SK-MEL-5 (cell line): ENCODE measurements around the gene ARHGAP24. TPM values are rescaled to one million over a fixed set of nuclear protein-coding genes. Genes with fewer than 3 reads are reported as not detected.
"Not testable (repeated sequence)": the region's sequence is repeated elsewhere in the genome, so short reads cannot be mapped to it uniquely, and the experiment has no call there.

Experiments
- DNase-seq: peaks from one replicate; pipeline ENCODE4 v3.0.0-alpha.2; 2016; ENCODE audit warnings: low read depth, low spot score
- in situ Hi-C: cut with HindIII; loops from 2 replicates; pipeline ENCODE4 v1.10.0; 2016; ENCODE audit warnings: low sequenced_read_pairs, high pct_unique_total_duplicates, low pct_unique_long_range_greater_than_20kb
- total RNA-seq: library from RNA; depleted of rRNA; stranded (reverse); fragments of >200 nt; shearing (Covaris generic); gene quantifications from 2 replicates; pipeline ENCODE4 v1.2.3, GENCODE V29; 2014

The ARHGAP24 gene
- total RNA-seq, 1 experiment from 2014 or later, result 10.1 TPM

DNA sequence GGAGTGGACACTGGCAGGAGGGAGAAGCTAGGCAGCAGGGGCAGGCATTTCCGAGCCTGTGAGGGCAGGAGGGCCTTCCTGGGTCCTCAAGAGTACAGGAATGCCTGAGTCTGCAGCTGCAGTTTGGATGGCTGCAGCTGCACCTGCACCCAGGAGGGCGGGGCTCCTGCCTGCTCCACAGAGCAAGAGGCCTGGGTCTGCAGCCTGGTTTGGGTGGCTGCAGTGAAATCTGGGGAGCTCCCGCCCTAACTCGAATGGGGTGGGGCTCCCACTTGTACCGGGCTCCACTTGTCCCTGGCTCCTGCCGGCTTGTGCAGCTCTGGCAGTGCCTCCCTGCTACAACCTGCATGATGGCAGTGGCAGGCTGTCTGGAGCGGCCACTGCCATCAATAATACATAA lies 436.0 kb downstream of the ARHGAP24 start:
- in situ Hi-C loops, result no loop called here
- DNase-seq, result no peak

DNA sequence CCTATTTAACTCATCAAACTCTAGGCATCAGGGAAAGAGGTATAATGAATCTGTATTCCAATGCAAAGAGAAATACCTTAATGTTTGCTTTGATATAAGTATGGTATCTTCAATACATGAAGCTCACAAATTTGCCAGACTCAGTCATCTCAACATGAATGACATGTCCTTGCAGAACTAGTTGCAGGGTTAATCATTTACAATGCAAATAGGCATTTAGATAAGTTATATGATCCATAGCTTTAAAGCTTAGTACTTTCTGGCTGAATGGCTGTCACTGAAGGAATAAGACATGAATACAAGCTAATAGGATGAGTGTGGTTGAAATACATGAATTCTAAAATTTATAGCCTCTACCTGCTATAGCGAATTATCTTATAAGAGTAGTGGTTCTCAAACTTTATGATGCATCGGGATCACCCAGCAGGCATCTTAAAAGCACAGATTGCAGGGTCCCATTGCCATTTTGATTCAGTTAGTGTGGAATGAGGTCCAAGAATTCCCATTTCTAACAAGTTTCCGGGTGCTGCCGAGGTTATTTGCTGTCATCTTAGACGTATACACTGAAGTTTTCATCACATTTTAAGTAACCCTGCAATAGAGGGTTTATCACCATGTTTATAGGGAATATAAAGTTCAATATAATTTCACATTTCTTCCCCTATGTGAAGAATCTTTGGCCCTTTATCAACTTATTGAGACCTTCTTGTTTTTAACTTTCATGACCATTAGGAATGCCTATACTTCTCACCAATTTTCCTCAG lies 439.2 kb downstream of the ARHGAP24 start:
- in situ Hi-C loops, result no loop called here
- DNase-seq, result no peak

DNA sequence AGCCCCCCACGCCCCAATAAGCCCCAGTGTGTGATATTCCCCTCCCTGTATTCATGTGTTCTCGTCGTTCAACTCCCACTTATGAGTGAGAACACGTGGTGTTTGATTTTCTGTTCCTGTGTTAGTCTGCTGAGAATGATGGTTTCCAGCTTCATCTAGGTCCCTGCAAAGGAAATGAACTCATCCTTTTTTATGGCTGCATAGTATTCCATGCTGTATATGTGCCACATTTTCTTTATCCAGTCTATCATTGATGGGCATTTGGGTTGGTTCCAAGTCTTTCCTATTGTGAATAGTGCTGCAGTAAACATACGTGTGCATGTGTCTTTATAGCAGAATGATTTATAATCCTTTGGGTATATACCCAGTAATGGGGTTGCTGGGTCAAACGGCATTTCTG lies 440.6 kb downstream of the ARHGAP24 start:
- in situ Hi-C loops, DNase-seq: not testable (repeated sequence)

DNA sequence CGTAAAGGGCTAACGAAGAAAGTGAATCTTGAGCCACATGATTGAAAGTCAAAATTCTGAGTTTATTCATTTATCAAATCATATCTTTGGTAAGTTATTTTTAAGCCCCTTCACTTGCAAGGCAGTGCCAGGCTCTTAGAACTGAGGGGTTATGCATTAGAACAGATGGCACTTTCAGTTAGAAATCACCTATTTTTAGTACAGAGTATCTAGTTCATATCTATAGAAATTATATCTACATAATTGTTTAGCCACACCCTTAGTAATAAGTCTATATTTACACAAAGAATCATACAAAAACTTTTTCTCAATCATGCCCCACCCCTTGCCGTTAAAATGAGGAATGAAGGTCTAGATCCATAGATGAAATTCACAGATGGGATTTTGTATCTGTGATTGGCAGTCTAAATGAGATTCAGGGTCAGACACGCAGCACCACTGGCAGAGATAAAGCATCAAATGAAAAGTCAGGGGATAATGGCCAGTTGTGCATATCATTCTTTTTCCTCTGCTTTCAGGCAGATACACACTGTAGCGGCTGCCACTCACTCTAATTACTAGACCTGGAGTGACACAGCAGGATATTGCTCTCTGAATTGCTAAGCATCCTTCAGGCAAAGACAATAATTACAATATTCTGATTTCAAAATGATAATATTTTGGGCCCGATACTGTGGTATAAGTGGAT lies 444.4 kb downstream of the ARHGAP24 start:
- in situ Hi-C loops, result no loop called here
- DNase-seq, result no peak

DNA sequence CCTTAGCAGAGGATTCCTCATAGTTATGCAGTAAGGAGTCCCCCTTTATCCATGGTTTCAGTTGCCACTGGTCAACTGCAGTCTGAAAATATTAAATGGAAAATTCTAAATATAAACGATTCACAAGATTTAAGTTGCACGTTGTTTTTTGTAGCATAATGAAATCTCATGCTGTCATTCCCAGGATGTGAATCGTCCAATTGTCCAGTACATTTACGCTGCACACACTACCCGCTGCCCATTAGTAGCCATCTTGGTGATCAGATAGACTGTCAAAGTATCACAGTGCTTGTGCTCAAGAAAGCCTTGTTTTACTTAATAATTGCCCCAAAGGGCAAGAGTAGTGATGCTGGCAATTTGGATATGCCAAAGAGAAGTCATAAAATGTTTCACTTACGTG lies 450.1 kb downstream of the ARHGAP24 start:
- DNase-seq, result no peak
- in situ Hi-C loops, result no loop called here

DNA sequence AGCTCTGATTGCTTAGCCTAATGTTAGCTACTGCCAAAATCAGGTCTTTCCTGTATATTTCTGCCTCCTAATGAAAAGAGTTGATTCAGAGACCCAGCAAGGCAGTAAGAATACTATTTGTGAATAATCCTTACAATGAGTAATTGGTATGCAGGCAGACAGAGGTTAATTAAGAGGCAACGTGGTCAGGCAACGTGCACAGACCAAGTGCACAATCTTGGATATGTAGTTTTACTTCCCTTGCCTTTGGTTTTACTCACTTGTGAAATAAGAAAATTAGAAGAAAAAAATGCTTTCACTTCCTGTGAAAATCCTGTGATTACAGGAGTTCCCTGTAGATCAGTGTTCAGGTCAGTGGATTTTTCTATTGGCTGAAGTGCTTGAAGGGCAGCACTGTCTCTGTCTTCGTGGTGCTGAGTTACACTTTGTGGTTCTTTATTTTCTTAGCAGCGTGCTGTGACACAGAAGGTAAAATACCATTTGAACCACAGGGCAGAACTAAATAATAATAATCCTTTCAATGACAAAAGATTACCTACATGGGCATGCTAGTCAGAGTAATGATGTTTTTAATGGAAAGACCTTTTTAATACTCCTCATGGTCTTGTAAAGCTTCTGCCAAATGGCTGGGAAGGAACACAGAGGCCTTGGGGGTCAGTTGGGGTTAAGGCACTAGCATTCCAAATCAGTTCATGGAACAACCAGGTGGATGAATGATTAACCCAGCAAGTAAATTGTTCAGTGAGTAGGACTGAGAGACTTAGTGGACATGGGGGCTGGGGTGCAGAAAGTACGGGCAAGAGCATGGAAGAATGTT lies 454.0 kb downstream of the ARHGAP24 start:
- in situ Hi-C loops, result no loop called here
- no peak for DNase-seq

DNA sequence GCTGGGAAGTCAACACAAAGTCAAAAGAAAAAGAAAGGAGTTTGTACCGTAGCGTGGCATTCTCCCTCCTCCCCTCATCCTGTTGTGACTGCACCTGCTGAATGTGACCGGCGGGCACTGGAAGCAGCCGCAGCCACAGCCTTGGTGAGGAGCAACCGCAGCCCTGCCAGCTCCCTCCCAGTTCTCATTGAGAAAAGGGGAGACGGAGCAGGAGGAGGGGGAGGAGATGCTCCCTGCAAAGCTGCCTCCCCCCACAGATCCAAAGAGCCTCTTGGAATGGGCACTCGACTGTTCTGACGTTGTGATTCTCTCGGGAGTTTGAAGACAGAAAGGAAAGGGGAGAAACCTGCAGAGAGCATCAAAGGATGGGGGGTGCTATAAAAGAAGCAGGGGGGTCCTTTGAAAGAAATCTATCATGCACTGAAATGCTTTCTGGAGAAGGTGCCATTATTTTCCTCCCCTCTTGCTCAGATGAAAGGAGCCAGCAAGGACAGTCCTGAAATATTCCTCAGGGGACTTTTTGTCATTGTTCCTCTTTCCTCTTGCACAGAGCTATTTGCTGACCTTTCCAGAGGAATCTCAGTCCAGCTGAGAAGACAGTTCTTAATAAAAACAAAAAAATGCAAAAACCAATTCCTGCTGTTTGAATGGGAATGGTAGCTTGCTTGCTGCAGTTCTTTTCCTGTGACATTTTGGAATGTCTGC lies 455.2 kb downstream of the ARHGAP24 start:
- no peak for DNase-seq
- in situ Hi-C loops, result no loop called here

DNA sequence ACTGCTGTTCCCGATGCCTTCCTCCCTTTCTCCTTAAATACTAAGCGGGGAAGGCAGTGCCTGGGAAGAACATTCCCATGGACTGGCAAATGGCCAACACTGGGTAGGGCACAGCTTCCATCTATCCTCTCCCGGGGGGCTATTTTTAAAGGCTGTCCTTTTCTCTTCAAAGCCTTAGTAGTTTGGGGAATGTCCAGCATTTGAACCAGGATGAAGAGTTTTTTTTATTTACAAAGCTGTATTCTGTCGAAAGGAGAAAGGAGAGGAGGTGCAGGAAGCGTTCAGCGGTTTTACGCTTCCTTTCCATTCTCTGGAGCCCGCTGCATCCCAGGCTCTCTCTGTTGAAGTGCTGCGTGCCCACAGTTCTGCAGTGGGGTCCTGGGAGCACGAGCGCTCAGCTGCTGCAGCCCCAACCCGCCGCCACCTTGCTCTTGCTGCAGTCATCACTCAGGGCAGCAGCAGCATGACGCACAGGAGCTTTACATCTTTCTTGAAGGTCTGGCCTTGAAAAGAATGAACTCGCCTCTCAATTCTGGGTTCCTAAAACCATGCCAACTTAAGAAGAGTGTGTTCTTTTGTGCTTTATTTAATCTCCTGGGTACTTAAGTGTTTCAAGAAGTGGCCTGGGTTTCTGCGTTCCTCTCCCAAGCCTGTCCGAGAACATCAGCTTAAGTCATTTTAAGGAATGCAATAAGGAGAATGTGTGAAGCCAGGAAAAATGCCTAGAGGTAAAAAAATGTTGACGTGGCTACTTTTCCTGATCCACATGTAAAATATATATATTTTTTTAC lies 457.7 kb downstream of the ARHGAP24 start:
- in situ Hi-C loops, result no loop called here
- DNase-seq, result no peak

DNA sequence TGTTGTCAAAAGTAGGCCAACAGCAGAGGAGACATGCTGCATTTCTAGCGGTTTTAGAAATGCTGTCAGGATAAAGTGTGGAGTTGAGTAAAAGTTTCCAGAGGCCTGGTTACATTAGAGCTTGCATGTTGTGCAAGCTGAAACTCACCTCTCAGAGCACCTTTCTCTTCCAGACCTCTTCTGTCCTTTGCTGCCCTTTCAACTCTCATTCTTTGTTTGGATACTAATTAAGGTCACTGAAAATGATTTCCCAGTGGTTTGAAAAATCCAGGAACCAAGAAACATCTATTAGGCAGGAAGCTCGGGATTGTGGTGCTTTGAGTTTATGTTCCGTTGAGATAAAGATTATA lies 458.3 kb downstream of the ARHGAP24 start:
- DNase-seq, result no peak
- in situ Hi-C loops, result no loop called here

DNA sequence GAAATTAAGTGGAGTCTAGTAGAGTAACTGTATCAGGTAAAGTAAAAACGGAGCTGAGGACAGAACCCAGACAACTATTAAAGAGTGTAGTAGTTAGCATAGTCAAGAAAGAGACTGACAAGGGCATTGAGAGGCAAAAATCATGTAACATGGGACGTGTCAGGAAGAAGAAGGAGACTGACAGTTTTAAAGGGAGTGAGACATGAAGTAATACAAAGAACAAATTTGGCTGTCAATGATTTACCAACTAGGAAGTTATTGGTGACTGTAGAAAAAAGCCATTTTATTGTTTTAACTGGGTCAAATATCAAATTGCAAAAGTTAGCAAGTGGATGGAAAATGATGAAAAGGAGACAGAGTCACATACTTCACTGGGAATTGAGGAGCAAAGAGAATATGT lies 462.6 kb downstream of the ARHGAP24 start:
- no peak for DNase-seq
- in situ Hi-C loops, result no loop called here

DNA sequence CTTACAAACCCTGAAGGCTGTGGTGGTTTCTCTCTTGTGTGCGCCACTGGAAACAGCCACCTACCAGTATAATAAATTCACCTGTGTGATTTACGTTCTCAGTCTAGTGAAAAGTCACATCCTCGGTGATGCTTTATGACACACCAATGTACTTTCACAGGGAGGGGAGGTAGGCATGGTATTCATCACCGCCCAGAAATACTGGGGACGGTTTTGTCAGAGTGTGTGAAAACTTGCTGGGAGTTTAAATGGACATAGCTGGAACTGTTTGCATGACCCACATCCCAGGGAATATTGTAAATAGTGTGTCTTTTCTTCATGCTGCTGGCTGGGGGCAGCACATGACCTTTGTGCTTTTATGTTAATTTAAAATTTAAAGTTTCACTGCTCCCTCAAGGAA lies 463.1 kb downstream of the ARHGAP24 start:
- in situ Hi-C loops, result no loop called here
- DNase-seq, result no peak

DNA sequence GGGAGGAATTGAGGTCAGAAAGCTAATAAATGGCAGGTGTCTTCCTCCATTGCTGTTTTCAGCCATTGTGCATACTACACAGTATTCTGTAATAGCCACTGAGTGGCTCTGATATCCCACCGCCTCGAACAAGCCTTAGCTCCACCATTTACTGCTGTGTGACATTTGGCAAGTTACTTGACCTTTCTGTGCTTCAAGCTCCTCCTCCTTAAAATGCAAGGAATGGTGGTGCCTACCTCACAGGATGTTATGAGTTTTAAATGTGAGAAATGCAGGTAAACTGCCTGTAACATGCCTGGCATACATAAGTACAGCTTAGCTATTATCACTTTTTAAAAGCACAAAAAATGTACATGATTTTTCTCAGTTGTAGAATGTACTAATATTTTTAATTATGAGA lies 464.0 kb downstream of the ARHGAP24 start:
- in situ Hi-C loops, result no loop called here
- DNase-seq, result no peak

DNA sequence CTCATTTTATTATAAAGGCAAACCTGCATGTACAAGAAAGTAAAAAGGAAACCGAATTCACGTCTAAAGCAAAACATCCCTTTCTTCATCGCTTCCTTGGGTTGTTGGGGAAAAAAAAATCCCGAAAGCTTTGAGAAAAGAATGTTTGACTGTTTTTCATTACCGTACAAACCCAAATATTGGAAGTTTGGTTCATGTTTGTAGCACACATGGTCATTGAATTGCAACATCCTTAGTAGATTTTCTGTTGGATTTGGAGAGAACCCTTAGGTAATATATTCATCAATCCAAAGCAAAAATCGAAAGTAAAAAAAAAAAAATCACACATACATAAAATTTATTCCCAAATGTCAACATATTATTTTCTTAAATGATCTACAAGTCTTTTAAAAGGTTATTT lies 464.6 kb downstream of the ARHGAP24 start:
- no peak for DNase-seq
- in situ Hi-C loops, result no loop called here

DNA sequence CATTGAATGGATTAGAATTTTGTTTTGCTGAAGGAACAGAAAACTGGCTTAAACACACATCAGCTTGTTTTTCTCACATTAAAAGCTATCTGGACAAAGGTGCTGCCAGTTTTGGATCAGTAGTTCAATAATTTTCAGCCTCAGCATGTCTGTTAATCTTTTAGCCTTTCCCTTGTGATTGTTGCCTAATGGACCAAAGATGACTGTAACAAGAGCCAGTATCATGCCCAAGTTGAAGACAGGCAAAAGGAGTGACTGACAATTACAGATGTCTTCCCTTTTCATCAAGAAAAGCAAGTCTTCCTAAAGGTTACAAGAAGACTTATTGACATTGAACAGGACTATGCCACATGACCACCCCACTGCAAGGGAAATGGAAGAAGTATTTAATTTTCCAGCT lies 465.2 kb downstream of the ARHGAP24 start:
- no peak for DNase-seq
- in situ Hi-C loops, result no loop called here

DNA sequence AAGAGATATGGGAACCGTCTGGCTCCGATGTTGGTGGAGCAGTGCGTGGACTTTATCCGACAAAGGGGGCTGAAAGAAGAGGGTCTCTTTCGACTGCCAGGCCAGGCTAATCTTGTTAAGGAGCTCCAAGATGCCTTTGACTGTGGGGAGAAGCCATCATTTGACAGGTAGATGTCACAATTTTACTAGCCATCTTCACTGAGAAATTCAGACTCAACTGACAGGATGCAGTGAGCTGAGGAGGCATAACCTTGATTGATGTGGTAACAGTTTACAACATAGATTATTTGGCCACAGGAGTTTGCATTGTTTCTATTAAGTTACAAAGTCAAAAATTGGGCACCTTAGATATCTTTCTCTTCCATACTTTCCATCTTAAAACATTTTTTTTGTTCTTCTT lies 467.2 kb downstream of the ARHGAP24 start:
- DNase-seq, result no peak
- in situ Hi-C loops, result no loop called here

DNA sequence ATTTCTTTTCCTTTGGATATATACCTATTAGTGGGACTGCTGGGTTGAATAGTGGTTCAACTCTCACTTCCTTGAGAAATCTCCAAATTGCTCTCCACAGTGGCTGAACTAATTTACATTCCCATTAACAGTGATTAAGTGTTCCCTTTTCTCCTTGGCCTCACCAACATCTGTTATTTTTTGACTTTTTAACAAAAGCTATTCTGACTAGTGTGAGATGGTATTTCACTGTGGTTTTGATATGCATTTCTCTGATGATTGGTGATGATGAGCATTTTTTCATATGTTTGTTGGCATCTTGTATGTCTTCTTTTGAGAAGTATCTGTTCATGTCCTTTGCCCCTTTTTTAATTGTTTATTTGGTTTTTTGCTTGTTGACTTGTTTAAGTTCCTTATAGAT lies 471.9 kb downstream of the ARHGAP24 start:
- no peak for DNase-seq
- in situ Hi-C loops, result no loop called here

DNA sequence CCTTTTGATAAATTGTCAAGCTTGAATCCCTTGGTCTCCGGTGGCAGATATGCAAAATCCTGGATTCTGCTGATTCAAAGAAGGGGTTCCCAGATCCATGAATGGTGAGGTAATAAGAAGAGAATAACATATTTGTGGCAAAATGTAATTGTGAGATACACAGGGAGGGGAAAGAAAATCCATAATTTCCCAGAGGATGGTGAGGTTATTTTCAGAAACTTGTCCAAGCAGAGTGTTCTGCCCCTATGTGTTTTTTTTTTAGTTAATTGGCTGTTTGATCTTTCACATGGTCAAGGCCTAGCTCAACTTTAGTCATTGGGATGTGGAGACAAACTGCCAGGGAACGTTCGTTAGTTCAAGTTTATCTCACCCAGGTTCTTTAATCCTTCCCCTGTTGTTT lies 476.1 kb downstream of the ARHGAP24 start:
- in situ Hi-C loops, result no loop called here
- DNase-seq, result no peak
